ENCODE data around the gene SDK1.

SDK1 gene

GRCh38 chr7:4168541-4168940, 867.5 kb downstream of the SDK1 start:
- TF ChIP-seq GATA1 (IDR thresholded peaks at IDR 0.05; ENCODE audit: low read depth, low read length) = no peak
- TF ChIP-seq POLR2A (IDR thresholded peaks at IDR 0.05; ENCODE audit: low read length) = no peak
- no peak for DNase-seq

GRCh38 chr7:4169455-4169854, 868.4 kb downstream of the SDK1 start:
- TF ChIP-seq GATA1 (IDR thresholded peaks at IDR 0.05; ENCODE audit: low read depth, low read length) (no peak), POLR2A (IDR thresholded peaks at IDR 0.05; ENCODE audit: low read length) (no peak)
- DNase-seq = no peak

- TF ChIP-seq POLR2A (IDR thresholded peaks at IDR 0.05; ENCODE audit: low read length) = no peak
- DNase-seq = no peak
Observed at GRCh38 chr7:4170997-4171786, 870.1 kb downstream of the SDK1 start.

GRCh38 chr7:4172883-4173282, 871.8 kb downstream of the SDK1 start:
- no peak for TF ChIP-seq POLR2A (IDR thresholded peaks at IDR 0.05; ENCODE audit: low read length)
- TF ChIP-seq GATA1 (IDR thresholded peaks at IDR 0.05; ENCODE audit: low read depth, low read length) = no peak
- DNase-seq = no peak

- TF ChIP-seq GATA1 (IDR thresholded peaks at IDR 0.05; ENCODE audit: low read depth, low read length) (no peak), POLR2A (IDR thresholded peaks at IDR 0.05; ENCODE audit: low read length) (no peak)
- DNase-seq = no peak
Observed at GRCh38 chr7:4173615-4174014, 872.6 kb downstream of the SDK1 start.

- TF ChIP-seq GATA1 (IDR thresholded peaks at IDR 0.05; ENCODE audit: low read depth, low read length) (no peak), POLR2A (IDR thresholded peaks at IDR 0.05; ENCODE audit: low read length) (no peak)
- DNase-seq = no peak
Observed at GRCh38 chr7:4174016-4174415, 873.0 kb downstream of the SDK1 start.

- no peak for DNase-seq
Observed at GRCh38 chr7:4174451-4174850, 873.4 kb downstream of the SDK1 start.

GRCh38 chr7:4174884-4175283, 873.8 kb downstream of the SDK1 start:
- DNase-seq = no peak
- TF ChIP-seq GATA1 (IDR thresholded peaks at IDR 0.05; ENCODE audit: low read depth, low read length) (no peak), POLR2A (IDR thresholded peaks at IDR 0.05; ENCODE audit: low read length) (no peak)

More at GRCh38 chr7:4174451-4174850, 873.4 kb downstream of the SDK1 start:
- TF ChIP-seq POLR2A (IDR thresholded peaks at IDR 0.05; ENCODE audit: low read length) (no peak), GATA1 (IDR thresholded peaks at IDR 0.05; ENCODE audit: low read depth, low read length) (no peak)

- DNase-seq = no peak
- TF ChIP-seq GATA1 (IDR thresholded peaks at IDR 0.05; ENCODE audit: low read depth, low read length) = no peak
- TF ChIP-seq POLR2A (IDR thresholded peaks at IDR 0.05; ENCODE audit: low read length) = no peak
Observed at GRCh38 chr7:4175346-4175973, 874.4 kb downstream of the SDK1 start.

- DNase-seq = no peak
- TF ChIP-seq GATA1 (IDR thresholded peaks at IDR 0.05; ENCODE audit: low read depth, low read length) (no peak), POLR2A (IDR thresholded peaks at IDR 0.05; ENCODE audit: low read length) (no peak)
Observed at GRCh38 chr7:4177001-4177400, 875.9 kb downstream of the SDK1 start.

GRCh38 chr7:4178416-4178815, 877.4 kb downstream of the SDK1 start:
- no peak for DNase-seq
- no peak for TF ChIP-seq GATA1 (IDR thresholded peaks at IDR 0.05; ENCODE audit: low read depth, low read length)
- TF ChIP-seq POLR2A (IDR thresholded peaks at IDR 0.05; ENCODE audit: low read length) = no peak

GRCh38 chr7:4178916-4179687, 878.0 kb downstream of the SDK1 start:
- DNase-seq = no peak
- TF ChIP-seq GATA1 (IDR thresholded peaks at IDR 0.05; ENCODE audit: low read depth, low read length) (no peak), POLR2A (IDR thresholded peaks at IDR 0.05; ENCODE audit: low read length) (no peak)

- TF ChIP-seq POLR2A (IDR thresholded peaks at IDR 0.05; ENCODE audit: low read length) = no peak
- no peak for TF ChIP-seq GATA1 (IDR thresholded peaks at IDR 0.05; ENCODE audit: low read depth, low read length)
- no peak for DNase-seq
Observed at GRCh38 chr7:4179688-4180380, 878.8 kb downstream of the SDK1 start.

- TF ChIP-seq POLR2A (IDR thresholded peaks at IDR 0.05; ENCODE audit: low read length) (no peak), GATA1 (IDR thresholded peaks at IDR 0.05; ENCODE audit: low read depth, low read length) (no peak)
- no peak for DNase-seq
Observed at GRCh38 chr7:4181446-4181845, 880.4 kb downstream of the SDK1 start.
